A549 (cell line): ENCODE data around the gene MAST2. TPM values are rescaled to one million over a fixed set of nuclear protein-coding genes. Genes with fewer than 3 reads are reported as not detected.

Source experiments
- ATAC-seq, 2 experiments: fragments of 200-7000 bp in 1 of 2; fragments of >200 bp in 1 of 2; cut with Nextera tagmentation in 1 of 2; cut with Tn5 transposase in 1 of 2; 3 replicates each; pipeline versions ENCODE4 v1.8.0 to v1.9.1; 2018 to 2020; ENCODE audit warnings: mild to moderate bottlenecking in 1 of 2, moderate library complexity in 1 of 2
- CTCF ChIA-PET: fragments of 300-600 bp; sonication (Branson Sonifier 250); formaldehyde crosslinking; extraction: SDS; loops from one replicate; lab custom pipeline; 2021; ENCODE audit warnings: antibody characterized with exemption, inconsistent platforms; lab: Yijun Ruan, JAX
- POLR2A ChIA-PET: fragments of 350-600 bp; formaldehyde crosslinking; extraction: SDS; loops from one replicate; lab custom pipeline; 2021; ENCODE audit warnings: antibody characterized with exemption, inconsistent platforms; lab: Yijun Ruan, JAX
- DNase-seq, 2 experiments: peaks; one replicate each; pipeline versions ENCODE4 v3.0.0 to v3.0.0-alpha.2; 2011 to 2016; ENCODE audit warnings: low read depth in 1 of 2, low spot score in 1 of 2
- FAIRE-seq: peaks from 2 replicates; lab custom pipeline; 2011; peaks lifted over from hg19 to GRCh38; lab: Jason Lieb, UNC
- H3K27ac ChIP-seq, 2 experiments: fragments of >200 bp; sonication (Bioruptor Twin); formaldehyde crosslinking; 3 replicates each; pipeline ENCODE4 v1.5.1; 2016 to 2017
- H3K4me1 ChIP-seq: fragments of >200 bp; sonication (Bioruptor Twin); formaldehyde crosslinking; 3 replicates; pipeline ENCODE4 v1.6.1; 2016
- H3K4me2 ChIP-seq: fragments of >200 bp; sonication (Bioruptor Twin); formaldehyde crosslinking; 3 replicates; pipeline ENCODE4 v1.6.1; 2016
- H3K4me3 ChIP-seq: fragments of >200 bp; sonication (Bioruptor Twin); formaldehyde crosslinking; 3 replicates; pipeline ENCODE4 v1.5.1; 2016
- H3K9me3 ChIP-seq: fragments of >200 bp; sonication (Bioruptor Twin); formaldehyde crosslinking; 3 replicates; pipeline ENCODE4 v1.6.1; 2016
- CBX2 ChIP-seq: fragments of 200-600 bp; sonication (generic); IDR thresholded peaks from 2 replicates; pipeline ENCODE4 v1.6.1; 2016; ENCODE audit warnings: low read depth, mild to moderate bottlenecking, borderline replicate concordance
- E2F6 ChIP-seq: IDR thresholded peaks from 2 replicates; pipeline ENCODE4 v1.6.1; 2012; ENCODE audit warnings: low read depth, borderline replicate concordance
- EHMT2 ChIP-seq: fragments of 200-600 bp; sonication (generic); IDR thresholded peaks from 2 replicates; pipeline ENCODE4 v1.6.1; 2016; ENCODE audit warnings: antibody characterized with exemption, low read depth, mild to moderate bottlenecking, moderate library complexity
- EP300 ChIP-seq, 2 experiments: fragments of >200 bp; sonication (Bioruptor Twin); formaldehyde crosslinking; IDR thresholded peaks; 2 replicates in 1 of 2; 3 replicates in 1 of 2; pipeline ENCODE4 v1.6.1; 2016 to 2017
- FOXS1 ChIP-seq: fragments of 250-450 bp; sonication (Bioruptor Pico); IDR thresholded peaks from 2 replicates; pipeline ENCODE4 v1.5.0; 2020; ENCODE audit warnings: mild to moderate bottlenecking, moderate library complexity
- HDAC2 ChIP-seq: fragments of 200-600 bp; sonication (generic); IDR thresholded peaks from 2 replicates; pipeline ENCODE4 v1.6.1; 2016
- HOXA7 ChIP-seq: fragments of 250-450 bp; sonication (Bioruptor Pico); IDR thresholded peaks from 2 replicates; pipeline ENCODE4 v1.5.0; 2020; ENCODE audit warnings: mild to moderate bottlenecking, moderate library complexity
- JUN ChIP-seq, 2 experiments: fragments of >200 bp; sonication (Bioruptor Twin); formaldehyde crosslinking; IDR thresholded peaks; 2 replicates in 1 of 2; 3 replicates in 1 of 2; pipeline ENCODE4 v1.6.1; 2016 to 2017
- KDM5A ChIP-seq: fragments of 200-600 bp; sonication (generic); IDR thresholded peaks from 2 replicates; pipeline ENCODE4 v1.6.1; 2016; ENCODE audit warnings: antibody characterized with exemption, mild to moderate bottlenecking
- MAFK ChIP-seq: fragments of 450-650 bp; IDR thresholded peaks from 2 replicates; pipeline ENCODE4 v1.6.1; 2014; ENCODE audit not compliant: partially characterized antibody
- MYC ChIP-seq: IDR thresholded peaks from 2 replicates; pipeline ENCODE4 v1.6.1; 2012; ENCODE audit warnings: mild to moderate bottlenecking, inconsistent platforms, low read length, improper control_type of control experiment, borderline replicate concordance
- NFE2L2 ChIP-seq: fragments of 150-350 bp; conservative IDR thresholded peaks from 2 replicates; pipeline ENCODE4 v1.6.1; 2014; ENCODE audit warnings: low read length
- NR3C1 ChIP-seq: fragments of >200 bp; sonication (Bioruptor Twin); formaldehyde crosslinking; IDR thresholded peaks from 3 replicates; pipeline ENCODE4 v1.6.1; 2017
- PHF8 ChIP-seq: fragments of 200-600 bp; sonication (generic); IDR thresholded peaks from 2 replicates; pipeline ENCODE4 v1.6.1; 2016; ENCODE audit warnings: low read depth, mild to moderate bottlenecking, antibody characterized with exemption, moderate library complexity, borderline replicate concordance
- POLR2A ChIP-seq: IDR thresholded peaks from 2 replicates; pipeline ENCODE4 v1.6.1; 2012; ENCODE audit warnings: mild to moderate bottlenecking, low read length
- RAD21 ChIP-seq, 2 experiments: fragments of >200 bp in 1 of 2; sonication (Bioruptor Twin) in 1 of 2; formaldehyde crosslinking in 1 of 2; IDR thresholded peaks in 1 of 2; conservative IDR thresholded peaks in 1 of 2; 2 replicates in 1 of 2; 3 replicates in 1 of 2; pipeline ENCODE4 v1.6.1; 2012 to 2018; ENCODE audit warnings: inconsistent platforms in 1 of 2
- RARB ChIP-seq: fragments of 250-450 bp; sonication (Bioruptor Pico); IDR thresholded peaks from 2 replicates; pipeline ENCODE4 v1.8.0; 2021; ENCODE audit warnings: mild to moderate bottlenecking, moderate library complexity
- REST ChIP-seq: fragments of 200-600 bp; sonication (generic); IDR thresholded peaks from 2 replicates; pipeline ENCODE4 v1.6.1; 2016; ENCODE audit warnings: antibody characterized with exemption, mild to moderate bottlenecking, moderate library complexity
- RFX5 ChIP-seq: fragments of 450-650 bp; IDR thresholded peaks from 2 replicates; pipeline ENCODE4 v1.7.1; 2014; ENCODE audit warnings: antibody characterized with exemption, mild to moderate bottlenecking, moderate library complexity
- RNF2 ChIP-seq: fragments of 200-600 bp; sonication (generic); IDR thresholded peaks from 2 replicates; pipeline ENCODE4 v1.6.1; 2016; ENCODE audit warnings: low read depth, mild to moderate bottlenecking, antibody characterized with exemption, moderate library complexity, borderline replicate concordance
- SREBF2 ChIP-seq: fragments of 450-650 bp; IDR thresholded peaks from 2 replicates; pipeline ENCODE4 v1.6.1; 2014; ENCODE audit warnings: mild to moderate bottlenecking, moderate library complexity
- ZFP36 ChIP-seq: fragments of 450-650 bp; IDR thresholded peaks from 2 replicates; pipeline ENCODE4 v1.6.1; 2014; ENCODE audit warnings: borderline replicate concordance; ENCODE audit not compliant: partially characterized antibody
- ZNF302 ChIP-seq: fragments of 250-450 bp; sonication (Bioruptor Pico); IDR thresholded peaks from 2 replicates; pipeline ENCODE4 v1.9.0; 2021; ENCODE audit warnings: inconsistent platforms, mild to moderate bottlenecking, moderate library complexity
- WGBS: methylation state at CpG from one replicate; pipeline ENCODE4 v1.1.6; 2017; ENCODE audit errors: missing lambda C conversion rate; 5-methylcytosine and 5-hydroxymethylcytosine counted together
- polyA plus RNA-seq, 4 experiments: library from polyadenylated mRNA; depleted of rRNA in 3 of 4; stranded (reverse); fragments of >200 nt; fragmentation: RNase III in 1 of 4; extraction: RNeasy Plus Mini Kit Qiagen cat#74134 plus additional on column Dnase treatment in 1 of 4; gene quantifications; 2 replicates in 3 of 4; 3 replicates in 1 of 4; pipeline ENCODE4 v1.2.3, GENCODE V29; 2011 to 2017

MAST2 gene
- polyA plus RNA-seq, 2 of the 4 experiments (the other 2 are of a cell fraction) = 19.3 to 20.5 TPM

GRCh38 chr1:45789601-45790000 lies 13.8 kb upstream of the MAST2 start:
- Histone ChIP-seq H3K4me2 (no peak overlapping the region), H3K9me3 (no peaks in the 10 kb centered on the region), H3K4me1 (no peaks in the 10 kb centered on the region), H3K27ac (no peak overlapping the region), H3K4me3 (no peak overlapping the region)
- TF ChIP-seq EHMT2 (no peak), KDM5A (no peak), CBX2 (no peak), RNF2 (no peak), HDAC2 (no peak), REST (no peak), NR3C1 (no peak), RAD21 (conservative IDR thresholded peaks at IDR 0.05 in 1 of 2, IDR thresholded peaks at IDR 0.05 in 1 of 2) (no peak)
- no peak for DNase-seq
- POLR2A ChIA-PET = no interaction called here
- CTCF ChIA-PET = interaction anchor here (0.7 kb wide), 1 partner anchor 20 kb away, joined by 3 read pairs; no protein-coding TSS in a partner anchor
- no peak for FAIRE-seq
- 71% methylated on average over 2 of the region's 2 CpGs for WGBS
- ATAC-seq = no peak

GRCh38 chr1:45792744-45793143 lies 10.7 kb upstream of the MAST2 start:
- no peak for FAIRE-seq
- no peak for TF ChIP-seq SREBF2
- no peak for TF ChIP-seq E2F6
- TF ChIP-seq EP300 (IDR thresholded peaks at IDR 0.05) = no peak
- TF ChIP-seq NFE2L2 = no peak
- no peak for ATAC-seq
- DNase-seq = no peak
- H3K9me3 ChIP-seq = no peaks in the 10 kb centered on the region
- WGBS = 92% methylated on average over 4 of the region's 4 CpGs
- ChIA-PET POLR2A (no interaction called here), CTCF (no interaction called here)
- H3K4me3 ChIP-seq = no peak overlapping the region
- no peaks in the 10 kb centered on the region for H3K4me1 ChIP-seq
- H3K4me2 ChIP-seq = no peak overlapping the region
- no peak overlapping the region for H3K27ac ChIP-seq

GRCh38 chr1:45793942-45794604 lies 9.3 kb upstream of the MAST2 start:
- H3K9me3 ChIP-seq = no peaks in the 10 kb centered on the region
- WGBS = 68% methylated on average over 7 of the region's 7 CpGs
- H3K4me2 ChIP-seq = no peak overlapping the region
- H3K4me1 ChIP-seq = no peaks in the 10 kb centered on the region
- peak in 1 of 2 experiments; percentile 53; a peak in 2 of 6 replicates for ATAC-seq
- ChIA-PET CTCF (no interaction called here), POLR2A (no interaction called here)
- H3K27ac ChIP-seq = no peak overlapping the region
- no peak overlapping the region for H3K4me3 ChIP-seq
- no peak for FAIRE-seq
- TF ChIP-seq PHF8 (no peak), ZFP36 (no peak), HOXA7 (no peak)
- no peak for DNase-seq

GRCh38 chr1:45796381-45796780 lies 7.0 kb upstream of the MAST2 start:
- 74% methylated on average over 2 of the region's 2 CpGs for WGBS
- ChIA-PET POLR2A (no interaction called here), CTCF (no interaction called here)
- no peak overlapping the region for H3K27ac ChIP-seq
- DNase-seq (no peak), ATAC-seq (no peak), FAIRE-seq (no peak)
- TF ChIP-seq MYC = no peak
- TF ChIP-seq ZNF302 (CRISPR knock-in tag) = no peak
- TF ChIP-seq MAFK = no peak
- no peak for TF ChIP-seq POLR2A
- TF ChIP-seq RARB (CRISPR knock-in tag) = no peak
- no peak for TF ChIP-seq JUN (IDR thresholded peaks at IDR 0.05)
- TF ChIP-seq FOXS1 (CRISPR knock-in tag) = no peak
- no peak for TF ChIP-seq RFX5
- no peak overlapping the region for H3K4me2 ChIP-seq
- no peaks in the 10 kb centered on the region for H3K4me1 ChIP-seq
- no peak overlapping the region for H3K4me3 ChIP-seq
- no peaks in the 10 kb centered on the region for H3K9me3 ChIP-seq
